OCI-LY7 (cell line): ENCODE data around the gene GRIN3B. TPM values are rescaled to one million over a fixed set of nuclear protein-coding genes. Genes with fewer than 3 reads are reported as not detected.

Source experiments
- BruUV-seq: library from RNA; stranded (reverse); fragments of 400-500 nt; replicated peaks from 2 replicates; lab custom pipeline; 2021; lab: Mats Ljungman, UMichigan
- CTCF ChIA-PET: fragments of 300-600 bp; sonication (Branson Sonifier 250); formaldehyde crosslinking; loops from one replicate; lab custom pipeline; 2022; ENCODE audit warnings: antibody characterized with exemption; ENCODE audit not compliant: unreplicated experiment; lab: Charles Lee
- POLR2A ChIA-PET: fragments of 300-600 bp; sonication (Branson Sonifier 250); formaldehyde crosslinking; loops from one replicate; lab custom pipeline; 2022; ENCODE audit warnings: antibody characterized with exemption; lab: Charles Lee
- DNase-seq: peaks from one replicate; pipeline ENCODE4 v3.0.0-alpha.2; 2015; ENCODE audit warnings: low spot score
- H2AFZ ChIP-seq: fragments of 200-600 bp; sonication (generic), shearing (Covaris generic); 2 replicates; pipeline ENCODE4 v1.6.1; 2014; ENCODE audit warnings: mild to moderate bottlenecking, antibody characterized with exemption, low read length, moderate library complexity
- H3K27ac ChIP-seq: fragments of 200-600 bp; sonication (generic); 2 replicates; pipeline ENCODE4 v1.5.1; 2014; ENCODE audit warnings: mixed run types, low read depth, mild to moderate bottlenecking, moderate library complexity, low read length, inconsistent platforms; ENCODE audit not compliant: poor library complexity, severe bottlenecking
- H3K36me3 ChIP-seq: fragments of 200-600 bp; sonication (generic); 2 replicates; pipeline ENCODE4 v1.6.1; 2014; ENCODE audit warnings: mild to moderate bottlenecking, antibody characterized with exemption, low read length, moderate library complexity, mixed read lengths; ENCODE audit not compliant: insufficient read depth
- H3K4me1 ChIP-seq: fragments of 200-600 bp; sonication (generic); 2 replicates; pipeline ENCODE4 v1.5.1; 2014; ENCODE audit warnings: mild to moderate bottlenecking, low read length; ENCODE audit not compliant: insufficient read depth, poor library complexity, severe bottlenecking
- H3K4me2 ChIP-seq: fragments of 200-600 bp; sonication (generic); 2 replicates; pipeline ENCODE4 v1.6.1; 2014; ENCODE audit warnings: mild to moderate bottlenecking, low read length
- H3K4me3 ChIP-seq: fragments of 200-600 bp; sonication (generic); 2 replicates; pipeline ENCODE4 v1.5.1; 2014; ENCODE audit warnings: mild to moderate bottlenecking, low read depth, low read length; ENCODE audit not compliant: poor library complexity, severe bottlenecking
- H3K79me2 ChIP-seq: fragments of 200-600 bp; sonication (generic); 2 replicates; pipeline ENCODE4 v1.6.1; 2016; ENCODE audit warnings: low read depth, mild to moderate bottlenecking, low read length, moderate library complexity, mixed read lengths; ENCODE audit not compliant: insufficient read depth
- H3K9me2 ChIP-seq: fragments of 200-600 bp; sonication (generic); 2 replicates; pipeline ENCODE4 v1.6.1; 2016; ENCODE audit warnings: mild to moderate bottlenecking, low read length, mixed read lengths; ENCODE audit not compliant: insufficient read depth
- H3K9me3 ChIP-seq: fragments of 200-600 bp; sonication (generic); 2 replicates; pipeline ENCODE4 v1.6.1; 2014; ENCODE audit warnings: mild to moderate bottlenecking, mixed run types, low read length, mixed read lengths
- H4K20me1 ChIP-seq: fragments of 200-600 bp; sonication (generic); 2 replicates; pipeline ENCODE4 v1.6.1; 2014; ENCODE audit warnings: mild to moderate bottlenecking, antibody characterized with exemption, low read length, moderate library complexity, mixed read lengths; ENCODE audit not compliant: insufficient read depth
- EZH2phosphoT487 ChIP-seq: fragments of 200-600 bp; sonication (generic); IDR thresholded peaks from 2 replicates; pipeline ENCODE4 v1.6.1; 2018; ENCODE audit warnings: low read depth, borderline replicate concordance, mild to moderate bottlenecking, mixed run types, antibody characterized with exemption, low read length, moderate library complexity, mixed read lengths
- intact Hi-C: fragments of 100-400 bp; cut with micrococcal nuclease; formaldehyde crosslinking; loops from one replicate; pipeline ENCODE4 v1.10.0; 2022; ENCODE audit not compliant: unreplicated experiment
- total RNA-seq, 2 experiments: library from RNA; depleted of rRNA in 1 of 2; stranded (reverse); fragments of >200 nt in 1 of 2; shearing (Covaris generic) in 1 of 2; gene quantifications; 2 replicates each; pipeline ENCODE4 v1.2.3, GENCODE V29; 2014 to 2022
- TF ChIP-seq, protein P1 (sequence below): fragments of 200-600 bp; sonication (generic); conservative IDR thresholded peaks from 2 replicates; pipeline ENCODE4 v1.5.1; 2014; ENCODE audit warnings: mild to moderate bottlenecking, antibody characterized with exemption, low read length, moderate library complexity, mixed read lengths

Gene GRIN3B
- total RNA-seq, 2 experiments from 2014 or later: not detected

DNA sequence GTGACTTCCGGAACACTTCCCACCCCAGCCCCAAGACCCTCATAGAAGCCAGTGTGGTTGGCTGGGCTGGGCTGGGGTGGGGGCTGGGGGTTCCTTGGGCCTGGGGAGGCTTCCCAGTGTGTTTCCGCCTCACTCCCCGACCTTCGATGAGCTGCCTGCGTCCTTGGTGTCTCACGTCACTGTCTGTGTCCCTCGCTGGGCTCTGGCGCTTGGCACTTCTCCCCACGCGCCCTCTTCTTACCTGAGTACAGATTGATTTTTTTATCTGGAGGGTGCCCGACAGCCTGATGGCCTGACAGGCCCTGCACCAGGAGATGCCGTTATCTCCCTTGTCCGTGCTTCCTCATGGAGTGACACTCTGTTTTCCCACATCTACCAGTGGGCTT lies 7.6 kb upstream of the GRIN3B start:
- TF ChIP-seq, protein P1, sequence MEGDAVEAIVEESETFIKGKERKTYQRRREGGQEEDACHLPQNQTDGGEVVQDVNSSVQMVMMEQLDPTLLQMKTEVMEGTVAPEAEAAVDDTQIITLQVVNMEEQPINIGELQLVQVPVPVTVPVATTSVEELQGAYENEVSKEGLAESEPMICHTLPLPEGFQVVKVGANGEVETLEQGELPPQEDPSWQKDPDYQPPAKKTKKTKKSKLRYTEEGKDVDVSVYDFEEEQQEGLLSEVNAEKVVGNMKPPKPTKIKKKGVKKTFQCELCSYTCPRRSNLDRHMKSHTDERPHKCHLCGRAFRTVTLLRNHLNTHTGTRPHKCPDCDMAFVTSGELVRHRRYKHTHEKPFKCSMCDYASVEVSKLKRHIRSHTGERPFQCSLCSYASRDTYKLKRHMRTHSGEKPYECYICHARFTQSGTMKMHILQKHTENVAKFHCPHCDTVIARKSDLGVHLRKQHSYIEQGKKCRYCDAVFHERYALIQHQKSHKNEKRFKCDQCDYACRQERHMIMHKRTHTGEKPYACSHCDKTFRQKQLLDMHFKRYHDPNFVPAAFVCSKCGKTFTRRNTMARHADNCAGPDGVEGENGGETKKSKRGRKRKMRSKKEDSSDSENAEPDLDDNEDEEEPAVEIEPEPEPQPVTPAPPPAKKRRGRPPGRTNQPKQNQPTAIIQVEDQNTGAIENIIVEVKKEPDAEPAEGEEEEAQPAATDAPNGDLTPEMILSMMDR: no peak
- TF ChIP-seq EZH2phosphoT487: no peak
- Histone ChIP-seq H3K4me1 (no peaks in the 10 kb centered on the region), H3K36me3 (peaks cover 51% of the 10 kb centered on the region), H4K20me1 (no peaks in the 10 kb centered on the region), H3K9me2 (no peaks in the 10 kb centered on the region), H3K27ac (no peak overlapping the region), H3K4me2 (no peak overlapping the region), H3K9me3 (no peaks in the 10 kb centered on the region), H3K4me3 (no peak overlapping the region), H3K79me2 (no peaks in the 10 kb centered on the region), H2AFZ (no peak overlapping the region)
- ChIA-PET CTCF (no interaction called here), POLR2A (no interaction called here)
- no peak for DNase-seq
- intact Hi-C loops: no loop called here
- no TSS peak for BruUV-seq

DNA sequence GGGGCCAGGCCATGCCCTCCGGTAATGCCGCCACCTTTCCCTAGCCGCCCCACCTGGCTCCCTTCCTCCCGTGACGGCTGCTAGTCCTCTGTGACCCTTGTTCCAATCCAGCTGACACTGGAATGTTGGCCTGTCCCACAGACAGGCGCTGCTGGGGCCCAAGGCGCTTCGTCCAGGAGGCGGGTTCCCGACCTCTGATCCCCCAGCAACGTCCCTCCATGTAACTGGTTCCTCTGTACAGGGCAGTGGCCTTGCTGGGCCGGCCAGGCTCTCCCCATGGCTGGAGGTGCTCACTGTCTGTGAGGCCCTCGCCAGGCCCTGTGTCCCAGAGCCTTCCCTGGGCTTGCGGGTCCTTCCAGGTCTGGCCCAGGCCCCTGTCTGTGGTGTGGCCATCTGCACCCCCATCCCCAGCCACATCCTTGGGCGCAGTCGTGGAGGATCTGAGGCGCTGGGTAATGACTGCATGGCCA lies 6.8 kb upstream of the GRIN3B start:
- POLR2A ChIA-PET: no interaction called here

DNA sequence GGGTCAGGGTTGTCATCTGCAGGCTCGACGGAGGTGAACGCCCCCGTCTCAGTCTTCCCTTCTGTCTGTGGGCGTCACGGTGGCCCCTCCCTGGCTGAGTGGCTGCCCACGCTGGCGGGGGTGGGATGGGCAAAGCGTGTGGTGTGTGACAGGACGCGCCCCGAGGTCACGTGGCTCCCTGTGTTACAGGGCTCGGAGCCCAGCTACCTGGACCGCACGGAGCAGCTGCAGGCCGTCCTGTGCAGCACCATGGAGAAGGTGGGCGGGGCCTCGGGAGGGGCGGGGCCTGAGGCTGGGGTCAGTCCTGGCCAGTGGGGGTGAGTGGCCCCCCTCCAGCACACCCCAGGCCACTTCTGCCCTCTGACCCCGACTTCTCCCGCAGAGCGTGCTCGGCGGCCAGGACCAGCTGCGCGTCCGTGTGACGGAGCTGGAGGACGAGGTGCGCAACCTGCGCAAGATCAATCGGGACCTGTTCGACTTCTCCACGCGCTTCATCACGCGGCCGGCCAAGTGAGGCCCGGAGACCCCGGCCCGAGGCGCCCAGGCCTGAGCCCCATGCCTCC lies 6.3 kb upstream of the GRIN3B start:
- Histone ChIP-seq H2AFZ (no peak overlapping the region), H4K20me1 (no peaks in the 10 kb centered on the region), H3K9me3 (no peaks in the 10 kb centered on the region), H3K79me2 (no peaks in the 10 kb centered on the region), H3K4me2 (no peak overlapping the region), H3K27ac (no peak overlapping the region), H3K9me2 (no peaks in the 10 kb centered on the region), H3K36me3 (peaks cover 47% of the 10 kb centered on the region), H3K4me1 (no peaks in the 10 kb centered on the region), H3K4me3 (no peak overlapping the region)
- TF ChIP-seq EZH2phosphoT487: no peak
- TF ChIP-seq, protein P1: no peak
- BruUV-seq: no TSS peak
- no peak for DNase-seq
- intact Hi-C loops: no loop called here
- ChIA-PET CTCF (no interaction called here), POLR2A (no interaction called here)

More for the DNA sequence above, 6.8 kb upstream of the GRIN3B start:
- H3K4me2 ChIP-seq: no peak overlapping the region
- H3K9me3 ChIP-seq: no peaks in the 10 kb centered on the region
- DNase-seq: no peak
- peaks cover 50% of the 10 kb centered on the region for H3K36me3 ChIP-seq
- no peak for TF ChIP-seq EZH2phosphoT487
- TF ChIP-seq, protein P1: no peak
- no peaks in the 10 kb centered on the region for H3K9me2 ChIP-seq
- H3K79me2 ChIP-seq: no peaks in the 10 kb centered on the region
- no TSS peak for BruUV-seq
- H2AFZ ChIP-seq: no peak overlapping the region
- no peak overlapping the region for H3K4me3 ChIP-seq
- CTCF ChIA-PET: no interaction called here
- intact Hi-C loops: no loop called here
- no peak overlapping the region for H3K27ac ChIP-seq
- no peaks in the 10 kb centered on the region for H4K20me1 ChIP-seq
- H3K4me1 ChIP-seq: no peaks in the 10 kb centered on the region
